HCT116 (cell line): ENCODE results near the gene DDX54. TPM values are rescaled to one million over a fixed set of nuclear protein-coding genes. Genes with fewer than 3 reads are reported as not detected.

Experiments
- ATAC-seq: fragments of 200-7000 bp; cut with Tn5 transposase; 2 replicates; pipeline ENCODE4 v1.9.1; 2020; ENCODE audit warnings: mild to moderate bottlenecking, moderate library complexity
- BruUV-seq: library from RNA; stranded (reverse); fragments of 400-500 nt; replicated peaks from 2 replicates; lab custom pipeline; 2021; lab: Mats Ljungman, UMichigan
- CTCF ChIA-PET: fragments of 300-600 bp; sonication (Branson Sonifier 250); formaldehyde crosslinking; loops from one replicate; lab custom pipeline; 2021; ENCODE audit warnings: antibody characterized with exemption; lab: Charles Lee
- POLR2A ChIA-PET: fragments of 300-600, 350-600 bp; sonication (Branson Sonifier 250); formaldehyde crosslinking; loops from one replicate; lab custom pipeline; 2021; ENCODE audit warnings: antibody characterized with exemption; lab: Charles Lee
- RAD21 ChIA-PET, 2 experiments: fragments of 300-600 bp; sonication (Branson Sonifier 250); formaldehyde crosslinking; loops; one replicate each; lab custom pipeline; 2023; ENCODE audit warnings: low total read pairs in 2 of 2; ENCODE audit not compliant: uncharacterized antibody in 2 of 2, unreplicated experiment in 2 of 2, low non-redundant PET in 1 of 2; lab: Charles Lee
- DNase-seq: peaks from one replicate; pipeline ENCODE4 v3.0.0-alpha.2; 2010; ENCODE audit warnings: low read depth, low spot score
- H2AFZ ChIP-seq: fragments of 200-600 bp; shearing (Covaris generic), sonication (generic); 2 replicates; pipeline ENCODE4 v1.6.1; 2017; ENCODE audit warnings: low read depth, mixed run types, mixed read lengths, antibody characterized with exemption, low read length; ENCODE audit not compliant: poor library complexity, severe bottlenecking
- H3K27ac ChIP-seq: 2 replicates; pipeline ENCODE4 v1.5.1; 2012; ENCODE audit warnings: low read depth, low read length
- H3K27me3 ChIP-seq: fragments of 200-600 bp; sonication (generic); 2 replicates; pipeline ENCODE4 v1.6.1; 2016; ENCODE audit warnings: mixed run types, low read length, mixed read lengths; ENCODE audit not compliant: insufficient read depth
- H3K36me3 ChIP-seq, 2 experiments: fragments of 200-500 bp in 1 of 2; fragments of 200-600 bp in 1 of 2; sonication (Bioruptor generic) in 1 of 2; sonication (generic) in 1 of 2; 2 replicates each; pipeline versions ENCODE4 v1.5.1 to v1.6.1; 2014 to 2016; ENCODE audit warnings: low read length in 2 of 2, inconsistent platforms in 1 of 2, mixed read lengths in 1 of 2, mixed run types in 1 of 2; ENCODE audit not compliant: insufficient read depth in 2 of 2, control insufficient read depth in 1 of 2
- H3K4me1 ChIP-seq, 2 experiments: fragments of 200-600 bp in 1 of 2; sonication (generic) in 1 of 2; 2 replicates each; pipeline versions ENCODE4 v1.5.1 to v1.6.1; 2012 to 2017; ENCODE audit warnings: low read length in 2 of 2, inconsistent platforms in 1 of 2, mild to moderate bottlenecking in 1 of 2, mixed read lengths in 1 of 2, mixed run types in 1 of 2, moderate library complexity in 1 of 2; ENCODE audit not compliant: insufficient read depth in 2 of 2, control insufficient read depth in 1 of 2
- H3K4me2 ChIP-seq: fragments of 200-600 bp; sonication (generic); 2 replicates; pipeline ENCODE4 v1.6.1; 2017; ENCODE audit warnings: mixed run types, low read length, mixed read lengths
- H3K4me3 ChIP-seq, 2 experiments: fragments of 200-600 bp in 1 of 2; sonication (generic) in 1 of 2; replicated peaks in 1 of 2; 2 replicates each; pipeline ENCODE4 v1.5.1; 2011 to 2016; ENCODE audit warnings: low read length in 2 of 2, control low read depth in 1 of 2, low read depth in 1 of 2, mild to moderate bottlenecking in 1 of 2, mixed read lengths in 1 of 2, mixed run types in 1 of 2
- H3K79me2 ChIP-seq: fragments of 200-600 bp; sonication (generic); 2 replicates; pipeline ENCODE4 v1.6.1; 2017; ENCODE audit warnings: mild to moderate bottlenecking, mixed run types, low read length, moderate library complexity, mixed read lengths; ENCODE audit not compliant: insufficient read depth
- H3K9ac ChIP-seq: fragments of 200-600 bp; sonication (generic); 2 replicates; pipeline ENCODE4 v1.6.1; 2016; ENCODE audit warnings: low read length, mixed read lengths
- H3K9me2 ChIP-seq: fragments of 200-600 bp; sonication (generic), shearing (Covaris generic); 2 replicates; pipeline ENCODE4 v1.6.1; 2017; ENCODE audit warnings: mixed run types, mild to moderate bottlenecking, moderate library complexity; ENCODE audit not compliant: insufficient read depth
- H3K9me3 ChIP-seq, 2 experiments: fragments of 200-500 bp in 1 of 2; fragments of 200-600 bp in 1 of 2; sonication (Bioruptor generic) in 1 of 2; sonication (generic) in 1 of 2; 2 replicates each; pipeline ENCODE4 v1.6.1; 2014 to 2017; ENCODE audit warnings: low read length in 2 of 2, mixed read lengths in 2 of 2, inconsistent platforms in 1 of 2, low read depth in 1 of 2, mild to moderate bottlenecking in 1 of 2, mixed run types in 1 of 2, moderate library complexity in 1 of 2; ENCODE audit not compliant: control insufficient read depth in 1 of 2, insufficient read depth in 1 of 2
- H4K20me1 ChIP-seq: fragments of 200-600 bp; sonication (generic), shearing (Covaris generic); 2 replicates; pipeline ENCODE4 v1.6.1; 2017; ENCODE audit warnings: mixed run types, mild to moderate bottlenecking, moderate library complexity; ENCODE audit not compliant: insufficient read depth
- CBX3 ChIP-seq: IDR thresholded peaks from 2 replicates; pipeline ENCODE4 v1.6.1; 2012; ENCODE audit warnings: low read depth
- CEBPB ChIP-seq: IDR thresholded peaks from 2 replicates; pipeline ENCODE4 v1.6.1; 2012; ENCODE audit warnings: low read depth
- EGR1 ChIP-seq: IDR thresholded peaks from 2 replicates; pipeline ENCODE4 v1.6.1; 2012; ENCODE audit warnings: low read depth
- EZH2 ChIP-seq: fragments of 200-600 bp; sonication (generic); IDR thresholded peaks from 2 replicates; pipeline ENCODE4 v1.6.1; 2017; ENCODE audit warnings: antibody characterized with exemption, mixed run types
- EZH2phosphoT487 ChIP-seq: fragments of 200-600 bp; IDR thresholded peaks from 2 replicates; pipeline ENCODE4 v1.6.1; 2018; ENCODE audit warnings: antibody characterized with exemption, borderline replicate concordance
- JUND ChIP-seq: IDR thresholded peaks from 2 replicates; pipeline ENCODE4 v1.6.1; 2012
- POLR2A ChIP-seq: IDR thresholded peaks from 2 replicates; pipeline ENCODE4 v1.7.0; 2011; ENCODE audit warnings: borderline replicate concordance; ENCODE audit not compliant: insufficient read depth, insufficient read length; ENCODE audit errors: extremely low read depth
- POLR2AphosphoS5 ChIP-seq: IDR thresholded peaks from 2 replicates; pipeline ENCODE4 v1.6.1; 2011; ENCODE audit warnings: mild to moderate bottlenecking, low read depth, low read length, moderate library complexity
- SIN3A ChIP-seq: IDR thresholded peaks from 2 replicates; pipeline ENCODE4 v1.6.1; 2012; ENCODE audit warnings: low read depth
- SP1 ChIP-seq: IDR thresholded peaks from 2 replicates; pipeline ENCODE4 v1.6.1; 2012; ENCODE audit warnings: low read depth
- SRF ChIP-seq: IDR thresholded peaks from 2 replicates; pipeline ENCODE4 v1.6.1; 2012; ENCODE audit warnings: low read depth
- TCF7L2 ChIP-seq: IDR thresholded peaks from 2 replicates; pipeline ENCODE4 v1.7.0; 2011; ENCODE audit warnings: borderline replicate concordance, inconsistent platforms; ENCODE audit not compliant: insufficient read depth, insufficient read length; ENCODE audit errors: extremely low read depth
- ZFX ChIP-seq: fragments of 450-650 bp; IDR thresholded peaks from 2 replicates; pipeline ENCODE4 v1.6.1; 2017
- ZNF274 ChIP-seq: fragments of 200-500 bp; sonication (Bioruptor generic); IDR thresholded peaks from 2 replicates; pipeline ENCODE4 v1.6.1; 2014; ENCODE audit warnings: mild to moderate bottlenecking, low read depth, low read length, inconsistent platforms
- intact Hi-C: fragments of 100-400 bp; cut with micrococcal nuclease; formaldehyde crosslinking; loops from 2 replicates; pipeline ENCODE4 v1.10.0; 2022
- total RNA-seq: library from RNA; stranded (reverse); gene quantifications from one replicate; pipeline ENCODE4 v1.2.1, GENCODE V29; 2021; ENCODE audit not compliant: unreplicated experiment
- TF ChIP-seq, protein P1 (sequence below), 3 experiments: fragments of 200-600 bp in 1 of 3; sonication (generic) in 1 of 3; IDR thresholded peaks in 2 of 3; conservative IDR thresholded peaks in 1 of 3; 2 replicates each; pipeline ENCODE4 v1.5.1; 2012 to 2017; ENCODE audit warnings: low read depth in 2 of 3, low read length in 2 of 3, antibody characterized with exemption in 1 of 3, borderline replicate concordance in 1 of 3, control low read depth in 1 of 3, mild to moderate bottlenecking in 1 of 3, mixed read lengths in 1 of 3, mixed run types in 1 of 3, moderate library complexity in 1 of 3; ENCODE audit not compliant: insufficient read depth in 1 of 3
- TF ChIP-seq, protein P2 (sequence below): IDR thresholded peaks from 2 replicates; pipeline ENCODE4 v1.6.1; 2012

DDX54 gene
- total RNA-seq, 1 experiment from 2014 or later: 110 TPM

DNA sequence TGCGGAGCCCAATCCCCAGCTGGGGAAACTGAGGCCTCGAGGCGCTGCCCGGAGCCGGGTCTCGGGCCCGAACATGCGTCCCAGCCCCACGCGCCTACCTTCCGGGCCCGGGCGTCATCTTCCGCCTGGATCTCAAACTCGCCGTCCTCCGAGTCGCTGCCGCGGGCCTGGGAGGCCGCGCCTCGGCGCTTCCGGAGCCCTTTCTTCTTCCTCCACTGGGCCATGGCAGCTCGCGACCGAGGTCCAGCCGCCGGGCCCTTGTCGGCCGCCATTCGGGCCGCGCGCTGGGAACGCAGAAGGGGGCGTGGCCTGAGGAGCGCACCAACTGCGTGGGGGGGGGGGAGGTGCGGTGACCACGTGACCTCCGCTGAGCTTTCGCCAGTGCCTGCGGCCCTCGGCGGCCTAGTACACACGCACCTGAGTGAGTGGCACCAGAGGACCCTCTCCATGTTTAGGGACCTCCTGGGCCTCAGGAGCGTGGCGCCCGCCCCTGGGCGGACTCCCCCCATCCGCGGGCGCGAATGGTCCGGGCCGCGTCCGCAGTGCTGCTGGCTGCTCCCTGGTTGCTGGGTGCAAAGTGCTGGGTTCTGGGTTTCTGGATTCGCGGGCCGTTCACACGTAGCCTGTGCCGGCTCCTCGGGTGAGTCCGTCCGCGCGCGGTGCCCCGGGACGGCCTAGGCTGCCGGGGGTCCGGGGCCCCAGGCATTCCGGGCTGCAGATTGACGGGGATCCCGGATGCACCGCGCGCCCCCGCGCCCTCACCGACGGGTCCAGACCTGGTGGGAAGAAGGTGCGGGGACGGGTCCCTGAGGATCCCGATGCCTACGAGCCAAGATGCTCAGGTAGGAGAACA lies at the start of gene DDX54, which contains the start of gene RITA1 (continued):
- peak; percentile 73; the same call in 1 of the 2 replicates for TF ChIP-seq POLR2AphosphoS5
- no peak for TF ChIP-seq EZH2phosphoT487
- TF ChIP-seq, protein P1, sequence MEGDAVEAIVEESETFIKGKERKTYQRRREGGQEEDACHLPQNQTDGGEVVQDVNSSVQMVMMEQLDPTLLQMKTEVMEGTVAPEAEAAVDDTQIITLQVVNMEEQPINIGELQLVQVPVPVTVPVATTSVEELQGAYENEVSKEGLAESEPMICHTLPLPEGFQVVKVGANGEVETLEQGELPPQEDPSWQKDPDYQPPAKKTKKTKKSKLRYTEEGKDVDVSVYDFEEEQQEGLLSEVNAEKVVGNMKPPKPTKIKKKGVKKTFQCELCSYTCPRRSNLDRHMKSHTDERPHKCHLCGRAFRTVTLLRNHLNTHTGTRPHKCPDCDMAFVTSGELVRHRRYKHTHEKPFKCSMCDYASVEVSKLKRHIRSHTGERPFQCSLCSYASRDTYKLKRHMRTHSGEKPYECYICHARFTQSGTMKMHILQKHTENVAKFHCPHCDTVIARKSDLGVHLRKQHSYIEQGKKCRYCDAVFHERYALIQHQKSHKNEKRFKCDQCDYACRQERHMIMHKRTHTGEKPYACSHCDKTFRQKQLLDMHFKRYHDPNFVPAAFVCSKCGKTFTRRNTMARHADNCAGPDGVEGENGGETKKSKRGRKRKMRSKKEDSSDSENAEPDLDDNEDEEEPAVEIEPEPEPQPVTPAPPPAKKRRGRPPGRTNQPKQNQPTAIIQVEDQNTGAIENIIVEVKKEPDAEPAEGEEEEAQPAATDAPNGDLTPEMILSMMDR (IDR thresholded peaks at IDR 0.05 in 2 of 3, conservative IDR thresholded peaks at IDR 0.05 in 1 of 3; ENCODE audit: borderline replicate concordance in 1 of 3, insufficient read depth in 1 of 3, low read depth in 2 of 3, low read length in 2 of 3): no peak
- TF ChIP-seq, all 23 proteins: peak for 11

DNA sequence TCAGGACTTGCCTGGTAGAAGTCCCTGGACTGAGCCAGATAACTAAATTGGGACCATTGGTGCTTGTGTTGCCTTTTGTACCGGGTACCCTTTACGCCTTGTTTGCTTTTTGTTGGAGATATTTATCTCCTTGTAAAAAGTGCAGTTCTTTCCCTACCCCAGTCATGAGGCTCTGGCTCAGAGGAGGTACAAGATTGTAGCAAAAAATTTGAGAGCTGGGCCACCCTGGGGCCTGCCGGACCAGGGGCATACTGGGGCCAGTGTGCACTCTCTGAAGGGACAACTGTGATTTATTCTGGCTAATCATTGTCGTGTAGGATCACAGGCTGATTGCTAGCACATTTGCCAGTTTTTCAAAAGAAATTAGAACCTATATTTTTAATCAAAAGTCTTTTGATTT lies 49.2 kb upstream of the DDX54 start:
- no peak overlapping the region for H3K27ac ChIP-seq
- ChIA-PET POLR2A (interaction anchor here (2.5 kb wide), 1 partner anchor 13 kb away, joined by 7 read pairs; the partner anchor contains the start of gene TPCN1), CTCF (no interaction called here)
- peaks cover 2 to 18% of the 10 kb centered on the region in 2 experiments; a peak in 3 of 4 replicates for H3K36me3 ChIP-seq
- ATAC-seq (no peak), DNase-seq (no peak)
- H3K9ac ChIP-seq: no peak overlapping the region
- H4K20me1 ChIP-seq: no peaks in the 10 kb centered on the region
- H3K4me1 ChIP-seq: peaks cover 33 to 43% of the 10 kb centered on the region in 2 experiments
- H3K4me2 ChIP-seq: no peak overlapping the region
- no peaks in the 10 kb centered on the region for H3K9me2 ChIP-seq
- no TSS peak for BruUV-seq
- TF ChIP-seq ZNF274 (no peak), TCF7L2 (no peak), EZH2 (no peak), SRF (no peak), POLR2A (no peak), CEBPB (no peak), SP1 (no peak), ZFX (no peak), JUND (no peak), EZH2phosphoT487 (no peak), EGR1 (no peak), SIN3A (no peak), CBX3 (no peak), POLR2AphosphoS5 (no peak)
- TF ChIP-seq, protein P2, sequence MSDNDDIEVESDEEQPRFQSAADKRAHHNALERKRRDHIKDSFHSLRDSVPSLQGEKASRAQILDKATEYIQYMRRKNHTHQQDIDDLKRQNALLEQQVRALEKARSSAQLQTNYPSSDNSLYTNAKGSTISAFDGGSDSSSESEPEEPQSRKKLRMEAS: no peak
- TF ChIP-seq, protein P1 (IDR thresholded peaks at IDR 0.05 in 2 of 3, conservative IDR thresholded peaks at IDR 0.05 in 1 of 3; ENCODE audit: borderline replicate concordance in 1 of 3, insufficient read depth in 1 of 3, low read depth in 2 of 3, low read length in 2 of 3): no peak
- TF ChIP-seq, all 23 proteins: peak for 0
- intact Hi-C loops: no loop called here
- Histone ChIP-seq H3K4me3 (no peak overlapping the region), H2AFZ (no peak overlapping the region), H3K79me2 (no peaks in the 10 kb centered on the region), H3K27me3 (no peaks in the 10 kb centered on the region), H3K9me3 (no peaks in the 10 kb centered on the region)
- RAD21 ChIA-PET: no interaction called here
